ENCODE data around the gene SEC24B.

- TF ChIP-seq CTCF (IDR thresholded peaks at IDR 0.05; ENCODE audit: borderline replicate concordance, extremely low read depth, low read length, poor library complexity, severe bottlenecking) (no peak), EZH2 (IDR thresholded peaks at IDR 0.05; ENCODE audit: borderline replicate concordance, low read depth, low read length, severe bottlenecking) (no peak)
These were observed 1.4 kb upstream of the SEC24B start for GRCh38 chr4:109432203-109432602.

Measured in DND-41 (cell line).